ENCODE results near the gene MAP4K2.

Gene MAP4K2

DNA sequence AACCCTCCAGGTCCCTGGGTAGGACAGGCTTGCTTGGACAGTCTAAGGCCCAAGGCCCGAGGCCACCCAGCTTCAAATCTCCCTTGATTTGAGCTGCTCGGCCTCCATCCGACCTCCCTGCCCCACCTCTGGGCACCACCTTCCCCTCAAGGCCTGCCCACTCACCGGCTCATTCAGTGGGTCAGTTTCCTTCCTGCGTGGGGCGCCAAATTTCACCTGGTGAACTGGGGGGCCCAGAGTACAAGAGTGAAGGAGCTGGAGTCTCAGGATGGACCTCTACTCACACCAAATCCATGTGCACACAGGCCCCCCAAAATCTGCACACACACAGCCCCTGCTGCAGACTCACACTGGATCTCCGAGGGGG lies 3.8 kb downstream of the MAP4K2 start:
- no peak overlapping the region for H3K27ac ChIP-seq
- TF ChIP-seq ZFX (IDR thresholded peaks at IDR 0.05): no peak
- TF ChIP-seq, protein P1, sequence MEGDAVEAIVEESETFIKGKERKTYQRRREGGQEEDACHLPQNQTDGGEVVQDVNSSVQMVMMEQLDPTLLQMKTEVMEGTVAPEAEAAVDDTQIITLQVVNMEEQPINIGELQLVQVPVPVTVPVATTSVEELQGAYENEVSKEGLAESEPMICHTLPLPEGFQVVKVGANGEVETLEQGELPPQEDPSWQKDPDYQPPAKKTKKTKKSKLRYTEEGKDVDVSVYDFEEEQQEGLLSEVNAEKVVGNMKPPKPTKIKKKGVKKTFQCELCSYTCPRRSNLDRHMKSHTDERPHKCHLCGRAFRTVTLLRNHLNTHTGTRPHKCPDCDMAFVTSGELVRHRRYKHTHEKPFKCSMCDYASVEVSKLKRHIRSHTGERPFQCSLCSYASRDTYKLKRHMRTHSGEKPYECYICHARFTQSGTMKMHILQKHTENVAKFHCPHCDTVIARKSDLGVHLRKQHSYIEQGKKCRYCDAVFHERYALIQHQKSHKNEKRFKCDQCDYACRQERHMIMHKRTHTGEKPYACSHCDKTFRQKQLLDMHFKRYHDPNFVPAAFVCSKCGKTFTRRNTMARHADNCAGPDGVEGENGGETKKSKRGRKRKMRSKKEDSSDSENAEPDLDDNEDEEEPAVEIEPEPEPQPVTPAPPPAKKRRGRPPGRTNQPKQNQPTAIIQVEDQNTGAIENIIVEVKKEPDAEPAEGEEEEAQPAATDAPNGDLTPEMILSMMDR (conservative IDR thresholded peaks at IDR 0.05): no peak

DNA sequence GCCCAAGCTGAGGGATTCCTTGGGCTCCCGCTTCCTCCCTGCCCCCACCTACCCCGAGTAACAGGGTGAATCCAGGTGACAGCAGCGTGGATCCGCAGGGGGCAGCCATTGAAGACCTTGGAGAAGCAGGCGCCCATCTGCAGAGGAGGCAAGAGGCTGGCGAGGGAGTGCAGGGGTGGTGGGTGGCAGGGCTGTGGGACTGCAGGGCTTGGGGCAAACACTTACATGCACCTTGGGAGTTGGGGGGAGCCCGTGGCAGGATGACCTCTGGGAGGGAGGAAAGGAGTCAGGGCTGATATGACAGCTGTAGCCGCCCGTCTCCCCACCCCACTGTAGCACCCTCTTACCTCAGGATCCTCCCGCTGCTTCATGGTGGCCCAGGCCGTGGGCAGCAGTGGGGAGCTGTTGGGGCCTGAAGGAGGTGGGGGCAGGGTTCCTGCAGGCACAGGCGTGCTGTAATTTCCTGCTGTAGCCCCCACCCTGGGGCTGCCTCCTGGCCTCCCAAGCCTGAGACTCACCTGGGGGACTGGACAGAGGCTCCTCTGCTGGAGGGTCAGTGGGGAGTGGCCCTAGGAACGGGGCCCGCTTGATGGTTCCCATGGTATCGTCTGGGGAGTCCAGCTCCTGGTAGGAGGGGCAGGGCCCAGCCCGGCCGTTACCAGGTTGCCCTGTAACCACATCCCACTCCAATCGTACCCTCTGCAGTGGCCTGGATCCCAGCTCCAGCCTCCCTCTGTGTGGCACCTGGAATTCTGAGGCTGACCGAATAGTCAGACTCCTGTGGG lies 6.1 kb downstream of the MAP4K2 start:
- no peak for TF ChIP-seq ZFX (IDR thresholded peaks at IDR 0.05)
- TF ChIP-seq, protein P1 (conservative IDR thresholded peaks at IDR 0.05): no peak
- H3K27ac ChIP-seq: no peak overlapping the region

- TF ChIP-seq ZFX (IDR thresholded peaks at IDR 0.05): no peak
- TF ChIP-seq, protein P1 (conservative IDR thresholded peaks at IDR 0.05): no peak
- H3K27ac ChIP-seq: no peak overlapping the region
These were observed 6.8 kb downstream of the MAP4K2 start for GRCh38 chr11:64796047-64796756.

- H3K27ac ChIP-seq: no peak overlapping the region
- no peak for TF ChIP-seq ZFX (IDR thresholded peaks at IDR 0.05)
- TF ChIP-seq, protein P1 (conservative IDR thresholded peaks at IDR 0.05): no peak
These were observed 8.5 kb downstream of the MAP4K2 start for GRCh38 chr11:64794526-64794925.

DNA sequence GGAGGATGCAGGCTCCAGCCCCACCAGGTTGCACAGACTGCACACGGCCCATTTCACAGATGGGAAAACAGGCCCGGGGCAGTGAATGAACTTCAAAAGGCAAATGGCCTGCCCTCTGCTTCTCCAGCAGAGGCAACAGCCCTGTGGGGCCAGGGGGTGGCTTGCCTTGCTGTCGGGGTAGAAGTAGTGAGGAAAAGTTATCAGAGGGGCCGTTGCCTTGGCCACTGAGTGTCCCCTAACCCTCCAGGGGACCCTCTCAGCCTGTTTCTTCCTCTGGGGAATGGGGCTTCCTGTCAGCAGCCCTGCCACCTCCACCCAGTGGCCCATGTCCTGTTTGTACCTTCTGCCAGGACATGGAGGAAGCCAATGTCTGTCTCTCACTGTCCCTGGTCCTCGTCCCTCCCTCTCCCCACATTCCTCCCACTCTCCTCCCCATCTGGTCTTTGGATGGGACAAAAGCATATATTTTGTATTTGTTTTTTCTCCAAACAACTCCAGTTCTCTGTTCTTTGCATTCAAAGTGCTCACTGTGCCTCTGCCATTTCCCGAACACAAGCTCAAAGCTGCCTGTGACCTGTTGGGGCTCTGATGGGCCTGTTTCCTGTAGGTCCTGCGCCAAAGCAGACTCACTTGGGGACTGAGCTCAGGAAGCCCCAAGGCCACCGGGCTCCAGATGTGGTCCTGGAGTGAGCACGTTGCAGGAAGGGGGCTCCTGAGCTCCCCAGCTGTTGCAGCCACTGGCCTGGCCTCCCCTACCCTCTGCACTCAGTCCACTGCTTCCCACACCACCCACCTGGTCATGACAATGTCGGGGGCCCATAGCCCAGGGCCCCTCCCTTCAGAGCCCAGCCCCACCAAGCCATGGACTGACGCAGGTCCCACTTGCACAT lies 9.5 kb downstream of the MAP4K2 start:
- H3K27ac ChIP-seq: no peak overlapping the region
- no peak for TF ChIP-seq ZFX (IDR thresholded peaks at IDR 0.05)
- TF ChIP-seq, protein P1 (conservative IDR thresholded peaks at IDR 0.05): no peak

DNA sequence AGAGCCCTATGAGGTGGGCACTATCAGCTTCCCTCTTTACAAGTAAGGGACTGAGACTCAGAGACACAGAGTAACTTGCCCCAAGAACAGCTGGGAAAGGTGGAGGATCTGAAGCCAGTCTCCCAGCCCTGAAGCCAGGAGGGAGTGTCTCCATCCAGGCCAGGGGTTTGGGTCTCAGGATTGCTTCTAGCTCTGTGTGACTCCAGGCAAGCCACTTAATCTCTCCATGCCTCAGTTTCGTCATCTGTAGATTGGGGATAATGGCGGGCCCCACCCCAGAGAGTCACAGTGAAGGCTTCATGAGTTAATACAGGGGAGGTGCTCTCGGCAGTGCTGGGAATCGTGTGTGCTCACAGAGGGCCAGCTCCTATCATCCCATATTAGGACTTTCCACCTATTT lies 10.5 kb downstream of the MAP4K2 start:
- no peak for TF ChIP-seq ZFX (IDR thresholded peaks at IDR 0.05)
- TF ChIP-seq, protein P1 (conservative IDR thresholded peaks at IDR 0.05): no peak
- no peak overlapping the region for H3K27ac ChIP-seq

Data from C4-2B (cell line).